Pericardium fibroblast (primary cell): ENCODE data around the gene ZFTA. TPM values are rescaled to one million over a fixed set of nuclear protein-coding genes. Genes with fewer than 3 reads are reported as not detected.

Source experiments
- total RNA-seq: library from RNA; depleted of rRNA; stranded (reverse); fragments of >200 nt; gene quantifications from 2 replicates; pipeline ENCODE4 v1.2.3, GENCODE V29; 2015

ZFTA gene
- 34.9 and 35.2 TPM in 2 replicates for total RNA-seq

GRCh38 chr11:63768237-63769041 is at the start of gene ZFTA:
TSS of gene ZFTA (minus strand) at chr11:63768775. CDS start at chr11:63768622, 153 bp downstream.

GRCh38 chr11:63813035-63813562 is 44.5 kb upstream of the ZFTA start, which contains the start of gene SPINDOC:
TSS of gene SPINDOC (plus strand) at chr11:63813456. CDS start at chr11:63813687, 231 bp downstream.

Other genes starting within 250 kb of the ZFTA start
- gene PLAAT4, start 232.0 kb downstream of the ZFTA start, total RNA-seq = 50.4 and 59.5 TPM in 2 replicates
- gene PLAAT2, start 205.4 kb downstream of the ZFTA start, total RNA-seq = not detected in 2 replicates
- gene PLAAT3, start 154.3 kb downstream of the ZFTA start, total RNA-seq = 18.6 and 39.1 TPM in 2 replicates
- 66.2 and 71.3 TPM in 2 replicates for gene ATL3, start 97.4 kb downstream of the ZFTA start, total RNA-seq
- 117 and 135 TPM in 2 replicates for gene RTN3, start 87.3 kb downstream of the ZFTA start, total RNA-seq
- 17.3 and 29.2 TPM in 2 replicates for gene SPINDOC, start 44.7 kb upstream of the ZFTA start, total RNA-seq
- gene MARK2, start 70.3 kb upstream of the ZFTA start, total RNA-seq = 12.7 and 14.0 TPM in 2 replicates
- gene RCOR2, start 148.4 kb upstream of the ZFTA start, total RNA-seq = 7.8 and 8.4 TPM in 2 replicates
- 7.9 and 11.3 TPM in 2 replicates for gene NAA40, start 170.2 kb upstream of the ZFTA start, total RNA-seq
- gene COX8A, start 205.8 kb upstream of the ZFTA start, total RNA-seq = 324 and 331 TPM in 2 replicates
- gene OTUB1, start 217.7 kb upstream of the ZFTA start, total RNA-seq = 83.1 and 89.2 TPM in 2 replicates